PC-9 (cell line): Measurements from ENCODE around the gene BAD.

Experiments used
- CTCF ChIP-seq: fragments of 200-600 bp; sonication (generic); conservative IDR thresholded peaks from 2 replicates; pipeline ENCODE4 v1.6.1; 2017; ENCODE audit warnings: mixed run types, antibody characterized with exemption, mild to moderate bottlenecking, moderate library complexity
- EZH2 ChIP-seq: fragments of 200-600 bp; sonication (generic); IDR thresholded peaks from 2 replicates; pipeline ENCODE4 v1.8.0; 2017; ENCODE audit warnings: antibody characterized with exemption, low read depth

GRCh38 chr11:64230985-64231365 lies 53.5 kb downstream of the BAD start:
- TF ChIP-seq EZH2 (no peak), CTCF (no peak)
